ENCODE results near the gene CKB. TPM values are rescaled to one million over a fixed set of nuclear protein-coding genes. Genes with fewer than 3 reads are reported as not detected.

Gene CKB
- polyA plus RNA-seq, 3 donors: 109 to 574 (median 196) TPM

GRCh38 chr14:103503296-103503695 is 19.3 kb downstream of the CKB start:
- no peak overlapping the region for H3K27ac ChIP-seq (ENCODE audit: low read depth, low read length)
- WGBS, 3 donors: 94 to 96% (median 95%) methylated on average over 12 of the region's 12 CpGs

GRCh38 chr14:103502877-103503276 is 19.8 kb downstream of the CKB start:
- 93 to 97% (median 93%) methylated on average over 18 of the region's 18 CpGs for WGBS, 3 donors
- H3K27ac ChIP-seq (ENCODE audit: low read depth, low read length): no peak overlapping the region

- WGBS, 3 donors: 88 to 91% (median 90%) methylated on average over 9 of the region's 9 CpGs
These were observed 20.5 kb downstream of the CKB start for GRCh38 chr14:103501921-103502669.

GRCh38 chr14:103501041-103501870 is 21.4 kb downstream of the CKB start:
- WGBS, 3 donors: 78 to 86% (median 79%) methylated on average over 11 of the region's 11 CpGs
- no peak overlapping the region for H3K27ac ChIP-seq (ENCODE audit: low read depth, low read length)

More at GRCh38 chr14:103501921-103502669, 20.5 kb downstream of the CKB start:
- no peak overlapping the region for H3K27ac ChIP-seq (ENCODE audit: low read depth, low read length)

GRCh38 chr14:103500148-103500990 is 22.3 kb downstream of the CKB start:
- 41 to 44% (median 42%) methylated on average over 17 of the region's 17 CpGs for WGBS, 3 donors
- no peak overlapping the region for H3K27ac ChIP-seq (ENCODE audit: low read depth, low read length)

GRCh38 chr14:103499709-103500108 is 22.9 kb downstream of the CKB start:
- 66 to 82% (median 77%) methylated on average over 10 of the region's 10 CpGs for WGBS, 3 donors

GRCh38 chr14:103496776-103497175 is 25.9 kb downstream of the CKB start:
- 0 to 38% (median 38%) methylated on average over 1 of the region's 1 CpG for WGBS, 3 donors
- H3K27ac ChIP-seq (ENCODE audit: low read depth, low read length): no peak overlapping the region

More at GRCh38 chr14:103499709-103500108, 22.9 kb downstream of the CKB start:
- no peak overlapping the region for H3K27ac ChIP-seq (ENCODE audit: low read depth, low read length)

- no peak overlapping the region for H3K27ac ChIP-seq (ENCODE audit: low read depth, low read length)
- WGBS, 3 donors: 65 to 73% (median 70%) methylated on average over 2 of the region's 2 CpGs
These were observed 26.8 kb downstream of the CKB start for GRCh38 chr14:103495854-103496253.

- 52 to 90% (median 54%) methylated on average over 6 of the region's 6 CpGs for WGBS, 3 donors
- H3K27ac ChIP-seq (ENCODE audit: low read depth, low read length): no peak overlapping the region
These were observed 30.3 kb downstream of the CKB start for GRCh38 chr14:103492156-103492925.

- H3K27ac ChIP-seq (ENCODE audit: low read depth, low read length): no peak overlapping the region
- WGBS, 3 donors: 85 to 94% (median 94%) methylated on average over 10 of the region's 10 CpGs
These were observed 30.9 kb downstream of the CKB start for GRCh38 chr14:103491691-103492090.

GRCh38 chr14:103489621-103490020 is 33.0 kb downstream of the CKB start:
- 79 to 84% (median 83%) methylated on average over 2 of the region's 2 CpGs for WGBS, 3 donors
- H3K27ac ChIP-seq (ENCODE audit: low read depth, low read length): no peak overlapping the region

GRCh38 chr14:103488960-103489359 is 33.7 kb downstream of the CKB start:
- WGBS, 3 donors: 71 to 82% (median 82%) methylated on average over 2 of the region's 2 CpGs
- no peak overlapping the region for H3K27ac ChIP-seq (ENCODE audit: low read depth, low read length)

- WGBS, 3 donors: 89 to 93% (median 92%) methylated on average over 6 of the region's 6 CpGs
- H3K27ac ChIP-seq (ENCODE audit: low read depth, low read length): no peak overlapping the region
These were observed 34.6 kb downstream of the CKB start for GRCh38 chr14:103488071-103488470.

GRCh38 chr14:103485504-103485903 is 37.1 kb downstream of the CKB start:
- 72 to 95% (median 94%) methylated on average over 2 of the region's 2 CpGs for WGBS, 3 donors
- no peak overlapping the region for H3K27ac ChIP-seq (ENCODE audit: low read depth, low read length)

GRCh38 chr14:103483600-103483999 is 39.0 kb downstream of the CKB start:
- no peak overlapping the region for H3K27ac ChIP-seq (ENCODE audit: low read depth, low read length)

GRCh38 chr14:103480595-103480994 is 42.0 kb downstream of the CKB start:
- WGBS, 3 donors: 54 to 73% (median 59%) methylated on average over 3 of the region's 3 CpGs

More at GRCh38 chr14:103483600-103483999, 39.0 kb downstream of the CKB start:
- WGBS, 3 donors: 35 to 64% (median 59%) methylated on average over 5 of the region's 5 CpGs

GRCh38 chr14:103476631-103477030 is 46.0 kb downstream of the CKB start:
- WGBS, 3 donors: 89 to 93% (median 92%) methylated on average over 5 of the region's 5 CpGs

More at GRCh38 chr14:103480595-103480994, 42.0 kb downstream of the CKB start:
- H3K27ac ChIP-seq (ENCODE audit: low read depth, low read length): no peak overlapping the region

GRCh38 chr14:103476065-103476464 is 46.6 kb downstream of the CKB start:
- no peak overlapping the region for H3K27ac ChIP-seq (ENCODE audit: low read depth, low read length)
- 90 to 95% (median 93%) methylated on average over 3 of the region's 3 CpGs for WGBS, 3 donors

More at GRCh38 chr14:103476631-103477030, 46.0 kb downstream of the CKB start:
- H3K27ac ChIP-seq (ENCODE audit: low read depth, low read length): no peak overlapping the region
